GM23338 (cell line): Measurements from ENCODE around the gene STON2. TPM values are rescaled to one million over a fixed set of nuclear protein-coding genes. Genes with fewer than 3 reads are reported as not detected.

Experiments used
- ATAC-seq: fragments of 200-7000 bp; cut with Tn5 transposase; 3 replicates; pipeline ENCODE4 v1.9.1; 2020
- DNase-seq: peaks from one replicate; pipeline ENCODE4 v3.0.0-alpha.2; 2015; ENCODE audit warnings: low spot score
- H2AFZ ChIP-seq: fragments of 200-600 bp; sonication (generic); 2 replicates; pipeline ENCODE4 v1.8.0; 2016; ENCODE audit warnings: antibody characterized with exemption, mild to moderate bottlenecking, moderate library complexity
- H3F3A ChIP-seq: fragments of 200-600 bp; sonication (generic); replicated peaks from 2 replicates; pipeline ENCODE4 v1.8.0; 2017; ENCODE audit warnings: antibody characterized with exemption, mixed run types, low read depth
- H3K27ac ChIP-seq: fragments of 200-600 bp; sonication (generic); 2 replicates; pipeline ENCODE4 v1.6.1; 2016; ENCODE audit warnings: low read depth
- H3K27me3 ChIP-seq: fragments of 200-600 bp; sonication (generic); 2 replicates; pipeline ENCODE4 v1.8.0; 2016; ENCODE audit warnings: mild to moderate bottlenecking, mixed run types, moderate library complexity; ENCODE audit not compliant: insufficient read depth
- H3K36me3 ChIP-seq: fragments of 200-600 bp; sonication (generic); 2 replicates; pipeline ENCODE4 v1.8.0; 2016; ENCODE audit warnings: mild to moderate bottlenecking; ENCODE audit not compliant: insufficient read depth
- H3K4me1 ChIP-seq: fragments of 200-600 bp; sonication (generic); 2 replicates; pipeline ENCODE4 v1.8.0; 2016; ENCODE audit warnings: mild to moderate bottlenecking, moderate library complexity; ENCODE audit not compliant: insufficient read depth
- H3K4me2 ChIP-seq: fragments of 200-600 bp; sonication (generic); 2 replicates; pipeline ENCODE4 v1.7.1; 2017; ENCODE audit warnings: mixed run types
- H3K4me3 ChIP-seq: fragments of 200-600 bp; sonication (generic); 2 replicates; pipeline ENCODE4 v1.6.1; 2016; ENCODE audit warnings: mixed run types
- H3K79me2 ChIP-seq: fragments of 200-600 bp; sonication (generic); replicated peaks from 2 replicates; pipeline ENCODE4 v1.8.0; 2017; ENCODE audit warnings: mild to moderate bottlenecking; ENCODE audit not compliant: insufficient read depth
- H3K9me2 ChIP-seq: fragments of 200-600 bp; sonication (generic); 2 replicates; pipeline ENCODE4 v1.8.0; 2017; ENCODE audit not compliant: insufficient read depth
- H4K20me1 ChIP-seq: fragments of 200-600 bp; sonication (generic); replicated peaks from 2 replicates; pipeline ENCODE4 v1.8.0; 2017; ENCODE audit warnings: mild to moderate bottlenecking; ENCODE audit not compliant: insufficient read depth
- H3K27ac Mint-ChIP-seq: 2 replicates; pipeline ENCODE4 v1.8.0; 2020; ENCODE audit warnings: inconsistent platforms, mild to moderate bottlenecking, moderate library complexity, mixed read lengths
- H3K27me3 Mint-ChIP-seq: 3 replicates; pipeline ENCODE4 v1.8.0; 2022; ENCODE audit warnings: low read depth, mild to moderate bottlenecking, moderate library complexity, mixed read lengths, inconsistent platforms; ENCODE audit not compliant: insufficient read depth, poor library complexity
- H3K36me3 Mint-ChIP-seq: 3 replicates; pipeline ENCODE4 v1.8.0; 2021; ENCODE audit warnings: low read depth, mild to moderate bottlenecking, inconsistent platforms, moderate library complexity, mixed read lengths
- H3K4me1 Mint-ChIP-seq: 3 replicates; pipeline ENCODE4 v1.8.0; 2020; ENCODE audit warnings: mild to moderate bottlenecking, inconsistent platforms, mixed read lengths
- H3K4me3 Mint-ChIP-seq: 3 replicates; pipeline ENCODE4 v1.8.0; 2021; ENCODE audit warnings: moderate library complexity, mild to moderate bottlenecking, inconsistent platforms, mixed read lengths
- H3K9me3 Mint-ChIP-seq: 3 replicates; pipeline ENCODE4 v1.8.0; 2020; ENCODE audit warnings: moderate library complexity, mild to moderate bottlenecking, inconsistent platforms, mixed read lengths
- CREB1 ChIP-seq: fragments of 250-450 bp; sonication (Bioruptor Pico); IDR thresholded peaks from 2 replicates; pipeline ENCODE4 v1.5.0; 2020; ENCODE audit warnings: low read depth, mild to moderate bottlenecking, moderate library complexity
- CTCF ChIP-seq, 2 experiments: fragments of 200-600 bp in 1 of 2; sonication (generic) in 1 of 2; conservative IDR thresholded peaks; 2 replicates each; pipeline versions ENCODE4 v1.5.1 to v1.6.1; 2016 to 2017; ENCODE audit warnings: antibody characterized with exemption in 2 of 2, low read depth in 2 of 2, mild to moderate bottlenecking in 2 of 2, moderate library complexity in 1 of 2
- ETS1 ChIP-seq: IDR thresholded peaks from 2 replicates; pipeline ENCODE4 v1.6.1; 2016; ENCODE audit warnings: antibody characterized with exemption
- EZH2 ChIP-seq: fragments of 200-600 bp; sonication (generic); IDR thresholded peaks from one replicate; pipeline ENCODE4 v1.8.0; 2017; ENCODE audit warnings: antibody characterized with exemption, mild to moderate bottlenecking, low read depth; ENCODE audit not compliant: unreplicated experiment
- EZH2phosphoT487 ChIP-seq: fragments of 200-600 bp; sonication (generic); IDR thresholded peaks from one replicate; pipeline ENCODE4 v1.8.1; 2018; ENCODE audit warnings: antibody characterized with exemption; ENCODE audit not compliant: unreplicated experiment
- JUNB ChIP-seq: IDR thresholded peaks from one replicate; pipeline ENCODE4 v1.6.1; 2016; ENCODE audit warnings: antibody characterized with exemption; ENCODE audit not compliant: unreplicated experiment
- NANOG ChIP-seq: IDR thresholded peaks from 2 replicates; pipeline ENCODE4 v1.6.1; 2016; ENCODE audit warnings: antibody characterized with exemption, borderline replicate concordance
- POLR2AphosphoS5 ChIP-seq: IDR thresholded peaks from 2 replicates; pipeline ENCODE4 v1.6.1; 2016; ENCODE audit warnings: antibody characterized with exemption, low read depth
- REST ChIP-seq: IDR thresholded peaks from one replicate; pipeline ENCODE4 v1.6.1; 2018; ENCODE audit warnings: antibody characterized with exemption; ENCODE audit not compliant: unreplicated experiment
- STAT1 ChIP-seq: IDR thresholded peaks from one replicate; pipeline ENCODE4 v1.6.1; 2016; ENCODE audit warnings: antibody characterized with exemption; ENCODE audit not compliant: unreplicated experiment
- ZNF114 ChIP-seq: fragments of 250-450 bp; sonication (Bioruptor Pico); IDR thresholded peaks from 2 replicates; pipeline ENCODE4 v1.5.0; 2020; ENCODE audit warnings: mild to moderate bottlenecking, moderate library complexity
- ZNF331 ChIP-seq: fragments of 250-450 bp; sonication (Bioruptor Pico); IDR thresholded peaks from 2 replicates; pipeline ENCODE4 v1.5.0; 2020; ENCODE audit warnings: low read depth, mild to moderate bottlenecking, moderate library complexity
- polyA plus RNA-seq: library from polyadenylated mRNA; unstranded; fragments of >200 nt; fragmentation: Nextera tagmentation; extraction: Ambion mirVana; gene quantifications from 2 replicates; pipeline ENCODE4 v1.2.1, GENCODE V29; 2016
- total RNA-seq: library from RNA; depleted of rRNA; stranded (reverse); fragments of >200 nt; shearing (Covaris generic); gene quantifications from 2 replicates; pipeline ENCODE4 v1.2.3, GENCODE V29; 2014
- TF ChIP-seq, protein P1 (sequence below): fragments of 250-450 bp; sonication (Bioruptor Pico); IDR thresholded peaks from 2 replicates; pipeline ENCODE4 v1.5.0; 2020; ENCODE audit warnings: mild to moderate bottlenecking, moderate library complexity

Gene STON2
- total and polyA plus RNA-seq, 2 experiments from 2014 or later = 8.2 to 71.0 TPM

DNA sequence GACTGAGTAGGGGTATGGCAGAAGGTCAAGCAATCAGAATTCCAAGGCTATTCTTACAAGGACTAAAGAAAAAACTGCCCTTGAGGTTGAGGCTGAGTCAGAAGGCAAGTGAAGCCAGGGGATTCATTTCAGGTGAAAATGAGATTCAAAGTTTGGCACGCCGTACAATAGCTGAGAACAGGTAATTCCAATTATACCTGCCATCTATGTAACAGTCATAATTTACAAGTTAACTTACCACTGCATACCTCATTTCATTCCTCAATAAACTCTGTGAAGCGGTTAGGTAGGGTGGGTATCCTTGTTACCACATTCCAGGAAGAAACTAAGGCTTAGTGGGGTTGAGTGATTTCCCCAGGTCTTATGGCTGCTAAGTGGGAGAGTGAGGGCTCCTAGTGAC is 64.1 kb downstream of the STON2 start:
- Histone ChIP-seq H3K4me2 (no peak overlapping the region), H2AFZ (no peak overlapping the region), H3K27me3 (no peaks in the 10 kb centered on the region), H3K9me2 (peaks cover 2% of the 10 kb centered on the region; the same call in 1 of the 2 replicates), H3K4me3 (no peak overlapping the region), H3F3A (no peaks in the 10 kb centered on the region), H3K79me2 (no peaks in the 10 kb centered on the region; the same call in 1 of the 2 replicates), H3K4me1 (no peaks in the 10 kb centered on the region), H3K27ac (no peak overlapping the region), H3K36me3 (no peaks in the 10 kb centered on the region), H4K20me1 (no peaks in the 10 kb centered on the region)
- no peak for DNase-seq
- Mint-ChIP-seq H3K4me1 (0 out of 3 replicates have a peak, but pooled peaks cover 4% of the 10 kb centered on the region), H3K9me3 (no peaks in the 10 kb centered on the region), H3K36me3 (no peaks in the 10 kb centered on the region; the same call in 2 of the 3 replicates), H3K27ac (no peak overlapping the region), H3K27me3 (peaks cover 2% of the 10 kb centered on the region), H3K4me3 (no peak overlapping the region)
- ATAC-seq = no peak
- no peak for TF ChIP-seq ETS1
- TF ChIP-seq JUNB = no peak
- TF ChIP-seq ZNF114 (CRISPR knock-in tag) = no peak
- TF ChIP-seq NANOG = no peak
- TF ChIP-seq, protein P1, sequence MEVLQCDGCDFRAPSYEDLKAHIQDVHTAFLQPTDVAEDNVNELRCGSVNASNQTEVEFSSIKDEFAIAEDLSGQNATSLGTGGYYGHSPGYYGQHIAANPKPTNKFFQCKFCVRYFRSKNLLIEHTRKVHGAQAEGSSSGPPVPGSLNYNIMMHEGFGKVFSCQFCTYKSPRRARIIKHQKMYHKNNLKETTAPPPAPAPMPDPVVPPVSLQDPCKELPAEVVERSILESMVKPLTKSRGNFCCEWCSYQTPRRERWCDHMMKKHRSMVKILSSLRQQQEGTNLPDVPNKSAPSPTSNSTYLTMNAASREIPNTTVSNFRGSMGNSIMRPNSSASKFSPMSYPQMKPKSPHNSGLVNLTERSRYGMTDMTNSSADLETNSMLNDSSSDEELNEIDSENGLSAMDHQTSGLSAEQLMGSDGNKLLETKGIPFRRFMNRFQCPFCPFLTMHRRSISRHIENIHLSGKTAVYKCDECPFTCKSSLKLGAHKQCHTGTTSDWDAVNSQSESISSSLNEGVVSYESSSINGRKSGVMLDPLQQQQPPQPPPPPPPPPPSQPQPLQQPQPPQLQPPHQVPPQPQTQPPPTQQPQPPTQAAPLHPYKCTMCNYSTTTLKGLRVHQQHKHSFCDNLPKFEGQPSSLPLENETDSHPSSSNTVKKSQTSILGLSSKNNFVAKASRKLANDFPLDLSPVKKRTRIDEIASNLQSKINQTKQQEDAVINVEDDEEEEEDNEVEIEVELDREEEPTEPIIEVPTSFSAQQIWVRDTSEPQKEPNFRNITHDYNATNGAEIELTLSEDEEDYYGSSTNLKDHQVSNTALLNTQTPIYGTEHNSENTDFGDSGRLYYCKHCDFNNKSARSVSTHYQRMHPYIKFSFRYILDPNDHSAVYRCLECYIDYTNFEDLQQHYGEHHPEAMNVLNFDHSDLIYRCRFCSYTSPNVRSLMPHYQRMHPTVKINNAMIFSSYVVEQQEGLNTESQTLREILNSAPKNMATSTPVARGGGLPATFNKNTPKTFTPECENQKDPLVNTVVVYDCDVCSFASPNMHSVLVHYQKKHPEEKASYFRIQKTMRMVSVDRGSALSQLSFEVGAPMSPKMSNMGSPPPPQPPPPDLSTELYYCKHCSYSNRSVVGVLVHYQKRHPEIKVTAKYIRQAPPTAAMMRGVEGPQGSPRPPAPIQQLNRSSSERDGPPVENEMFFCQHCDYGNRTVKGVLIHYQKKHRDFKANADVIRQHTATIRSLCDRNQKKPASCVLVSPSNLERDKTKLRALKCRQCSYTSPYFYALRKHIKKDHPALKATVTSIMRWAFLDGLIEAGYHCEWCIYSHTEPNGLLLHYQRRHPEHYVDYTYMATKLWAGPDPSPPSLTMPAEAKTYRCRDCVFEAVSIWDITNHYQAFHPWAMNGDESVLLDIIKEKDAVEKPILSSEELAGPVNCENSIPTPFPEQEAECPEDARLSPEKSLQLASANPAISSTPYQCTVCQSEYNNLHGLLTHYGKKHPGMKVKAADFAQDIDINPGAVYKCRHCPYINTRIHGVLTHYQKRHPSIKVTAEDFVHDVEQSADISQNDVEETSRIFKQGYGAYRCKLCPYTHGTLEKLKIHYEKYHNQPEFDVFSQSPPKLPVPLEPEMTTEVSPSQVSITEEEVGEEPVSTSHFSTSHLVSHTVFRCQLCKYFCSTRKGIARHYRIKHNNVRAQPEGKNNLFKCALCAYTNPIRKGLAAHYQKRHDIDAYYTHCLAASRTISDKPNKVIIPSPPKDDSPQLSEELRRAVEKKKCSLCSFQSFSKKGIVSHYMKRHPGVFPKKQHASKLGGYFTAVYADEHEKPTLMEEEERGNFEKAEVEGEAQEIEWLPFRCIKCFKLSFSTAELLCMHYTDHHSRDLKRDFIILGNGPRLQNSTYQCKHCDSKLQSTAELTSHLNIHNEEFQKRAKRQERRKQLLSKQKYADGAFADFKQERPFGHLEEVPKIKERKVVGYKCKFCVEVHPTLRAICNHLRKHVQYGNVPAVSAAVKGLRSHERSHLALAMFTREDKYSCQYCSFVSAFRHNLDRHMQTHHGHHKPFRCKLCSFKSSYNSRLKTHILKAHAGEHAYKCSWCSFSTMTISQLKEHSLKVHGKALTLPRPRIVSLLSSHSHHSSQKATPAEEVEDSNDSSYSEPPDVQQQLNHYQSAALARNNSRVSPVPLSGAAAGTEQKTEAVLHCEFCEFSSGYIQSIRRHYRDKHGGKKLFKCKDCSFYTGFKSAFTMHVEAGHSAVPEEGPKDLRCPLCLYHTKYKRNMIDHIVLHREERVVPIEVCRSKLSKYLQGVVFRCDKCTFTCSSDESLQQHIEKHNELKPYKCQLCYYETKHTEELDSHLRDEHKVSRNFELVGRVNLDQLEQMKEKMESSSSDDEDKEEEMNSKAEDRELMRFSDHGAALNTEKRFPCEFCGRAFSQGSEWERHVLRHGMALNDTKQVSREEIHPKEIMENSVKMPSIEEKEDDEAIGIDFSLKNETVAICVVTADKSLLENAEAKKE (CRISPR knock-in tag) = no peak
- TF ChIP-seq CTCF (conservative IDR thresholded peaks at IDR 0.05; ENCODE audit: low read depth in 2 of 2) = no peak
- TF ChIP-seq STAT1 = no peak
- TF ChIP-seq CREB1 (CRISPR knock-in tag) = no peak
- TF ChIP-seq REST = no peak
- no peak for TF ChIP-seq POLR2AphosphoS5
- TF ChIP-seq EZH2 = no peak
- no peak for TF ChIP-seq EZH2phosphoT487
- no peak for TF ChIP-seq ZNF331
